ENCODE data around the gene JPH2.

JPH2 gene

GRCh38 chr20:44066645-44067606 is 120.1 kb downstream of the JPH2 start:
- in situ Hi-C loops (cut with MboI; ENCODE audit: low sequenced_read_pairs) = no loop called here

- in situ Hi-C loops (cut with MboI; ENCODE audit: low sequenced_read_pairs) = no loop called here
These were observed 121.3 kb downstream of the JPH2 start for GRCh38 chr20:44065401-44066340.

GRCh38 chr20:44064501-44065400 is 122.2 kb downstream of the JPH2 start:
- in situ Hi-C loops (cut with MboI; ENCODE audit: low sequenced_read_pairs) = no loop called here
